Choroid plexus epithelial cell (primary cell): ENCODE data around the gene LSP1.

Source experiments
- DNase-seq: peaks from one replicate; pipeline ENCODE4 v3.0.0-alpha.2; 2010; ENCODE audit warnings: low read depth
- H3K4me3 ChIP-seq: 2 replicates; pipeline ENCODE4 v1.5.1; 2011; ENCODE audit warnings: low read depth, mild to moderate bottlenecking, control low read depth, low read length, moderate library complexity
- CTCF ChIP-seq: conservative IDR thresholded peaks from 2 replicates; pipeline ENCODE4 v1.5.1; 2011; ENCODE audit warnings: low read depth, mild to moderate bottlenecking, control low read depth, inconsistent platforms, low read length, moderate library complexity

The LSP1 gene

GRCh38 chr11:1924181-1924580 lies 71.3 kb downstream of the LSP1 start:
- no peak overlapping the region for H3K4me3 ChIP-seq
- no peak for TF ChIP-seq CTCF
- DNase-seq: no peak

- no peak overlapping the region for H3K4me3 ChIP-seq
- DNase-seq: no peak
- no peak for TF ChIP-seq CTCF
Measured at GRCh38 chr11:1924646-1925372, 71.9 kb downstream of the LSP1 start.

- DNase-seq: no peak
- no peak for TF ChIP-seq CTCF
- no peak overlapping the region for H3K4me3 ChIP-seq
Measured at GRCh38 chr11:1925373-1926155, 72.7 kb downstream of the LSP1 start.

- no peak for TF ChIP-seq CTCF
- DNase-seq: no peak
- H3K4me3 ChIP-seq: no peak overlapping the region
Measured at GRCh38 chr11:1926156-1927025, 73.5 kb downstream of the LSP1 start.

GRCh38 chr11:1927026-1927847 lies 74.4 kb downstream of the LSP1 start:
- no peak for TF ChIP-seq CTCF
- no peak for DNase-seq
- H3K4me3 ChIP-seq: no peak overlapping the region

GRCh38 chr11:1927848-1928469 lies 75.1 kb downstream of the LSP1 start:
- TF ChIP-seq CTCF: no peak
- H3K4me3 ChIP-seq: no peak overlapping the region
- no peak for DNase-seq
